HEK293 (cell line): ENCODE results near the gene PSG11.
"Not testable (repeated sequence)": the region's sequence is repeated elsewhere in the genome, so short reads cannot be mapped to it uniquely, and the experiment has no call there.

Experiments
- CTCF ChIA-PET: fragments of 350-600 bp; formaldehyde crosslinking; extraction: SDS; loops from one replicate; lab custom pipeline; 2021; ENCODE audit warnings: antibody characterized with exemption; lab: Yijun Ruan, JAX
- POLR2A ChIA-PET: fragments of 300-600 bp; formaldehyde crosslinking; extraction: SDS; loops from one replicate; lab custom pipeline; 2020; ENCODE audit warnings: antibody characterized with exemption, inconsistent platforms; lab: Yijun Ruan, JAX
- H3K27ac ChIP-seq: fragments of 200-500 bp; sonication (Bioruptor generic); 2 replicates; pipeline ENCODE4 v1.5.1; 2014; ENCODE audit warnings: low read depth, low read length, control low read depth, inconsistent platforms; ENCODE audit errors: extremely low read depth
- H3K36me3 ChIP-seq, 2 experiments: fragments of 200-500 bp in 1 of 2; sonication (Bioruptor generic) in 1 of 2; 1 replicate in 1 of 2; 2 replicates in 1 of 2; pipeline ENCODE4 v1.5.1; 2014 to 2017; ENCODE audit warnings: inconsistent platforms in 2 of 2, low read length in 2 of 2; ENCODE audit not compliant: control insufficient read depth in 2 of 2, insufficient read depth in 1 of 2
- H3K4me1 ChIP-seq: fragments of 200-500 bp; sonication (Bioruptor generic); 2 replicates; pipeline ENCODE4 v1.5.1; 2014; ENCODE audit warnings: mild to moderate bottlenecking, low read length, inconsistent platforms; ENCODE audit not compliant: control insufficient read depth, insufficient read depth
- H3K4me3 ChIP-seq: 2 replicates; pipeline ENCODE4 v1.5.1; 2011; ENCODE audit warnings: low read depth, mild to moderate bottlenecking, control low read depth, low read length, moderate library complexity
- H3K9me3 ChIP-seq: fragments of 200-500 bp; sonication (Bioruptor generic); 2 replicates; pipeline ENCODE4 v1.5.1; 2014; ENCODE audit warnings: low read depth, low read length, inconsistent platforms; ENCODE audit not compliant: control insufficient read depth, insufficient read depth

PSG11 gene

GRCh38 chr19:43026369-43026768, at the start of gene PSG11:
PSG11 (minus strand) TSS chr19:43026469; CDS start chr19:43026372, 97 bp downstream.
- H3K27ac ChIP-seq = 0 out of 2 replicates have a peak within 1 kb of the TSS, but pooled peaks have one; percentile 24
- H3K9me3 ChIP-seq, H3K36me3 ChIP-seq, H3K4me1 ChIP-seq, H3K4me3 ChIP-seq: not testable (repeated sequence)
- ChIA-PET POLR2A (interaction anchor here (0.7 kb wide), 1 partner anchor 210 kb away, joined by 3 read pairs; no protein-coding TSS in a partner anchor), CTCF (interaction anchor here (0.6 to 2.6 kb wide), 5 partner anchors 10 to 325 kb away, joined by 3 to 15 read pairs (median 5); no protein-coding TSS in a partner anchor)

DNA sequence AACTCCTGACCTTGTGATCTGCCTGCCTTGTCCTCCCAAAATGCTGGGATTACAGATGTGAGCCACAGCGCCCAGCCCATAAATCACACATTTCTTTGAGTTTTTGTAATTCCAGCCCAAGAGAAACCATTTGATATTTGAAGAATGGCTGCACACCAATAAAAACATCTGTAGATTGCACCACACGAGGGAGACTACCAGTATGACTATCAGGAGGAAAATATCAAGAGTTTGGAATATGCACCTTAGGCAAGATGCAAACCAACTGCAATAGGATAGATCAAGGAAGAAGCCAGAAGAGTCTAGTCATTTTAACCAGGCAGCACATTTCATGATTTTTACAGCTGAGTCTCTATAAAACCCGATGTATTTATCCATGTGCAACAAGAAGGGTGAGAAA, 36.1 kb upstream of the PSG11 start:
- H3K36me3 ChIP-seq, H3K4me1 ChIP-seq, CTCF ChIA-PET, H3K27ac ChIP-seq, H3K4me3 ChIP-seq, H3K9me3 ChIP-seq: not testable (repeated sequence)
- POLR2A ChIA-PET = interaction anchor here (0.7 kb wide), 1 partner anchor 378 kb away, joined by 3 read pairs; no protein-coding TSS in a partner anchor

- POLR2A ChIA-PET, H3K4me1 ChIP-seq, H3K27ac ChIP-seq, H3K4me3 ChIP-seq, H3K9me3 ChIP-seq, H3K36me3 ChIP-seq: not testable (repeated sequence)
- CTCF ChIA-PET = interaction anchor here (0.7 kb wide), 1 partner anchor 127 kb away, joined by 3 read pairs; no protein-coding TSS in a partner anchor
Observed at GRCh38 chr19:43061326-43061725, 35.1 kb upstream of the PSG11 start.

DNA sequence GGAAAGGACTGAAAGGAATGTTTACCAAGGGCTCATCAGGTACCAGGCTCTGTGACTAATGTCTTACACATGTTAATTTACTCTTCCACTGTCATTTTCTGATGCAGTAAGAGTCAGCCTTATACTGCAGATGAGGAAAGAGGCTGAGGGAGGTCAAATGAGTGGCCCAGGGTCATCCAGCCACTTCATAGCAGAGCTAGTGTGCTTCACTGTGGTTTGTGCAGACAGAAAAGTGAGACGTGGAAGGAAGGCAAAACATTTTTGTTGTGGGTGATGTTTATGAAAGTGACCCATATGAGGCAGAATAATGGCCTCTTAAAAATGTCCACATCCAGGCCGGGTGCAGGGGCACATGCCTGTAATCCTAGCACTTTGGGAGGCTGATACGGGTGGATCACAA, 34.0 kb upstream of the PSG11 start:
- H3K4me1 ChIP-seq, CTCF ChIA-PET, H3K27ac ChIP-seq, H3K4me3 ChIP-seq, POLR2A ChIA-PET, H3K9me3 ChIP-seq, H3K36me3 ChIP-seq: not testable (repeated sequence)

- CTCF ChIA-PET = interaction anchor here (0.9 kb wide), 1 partner anchor 14 kb away, joined by 4 read pairs; no protein-coding TSS in a partner anchor
- POLR2A ChIA-PET, H3K4me1 ChIP-seq: not testable (repeated sequence)
Observed at GRCh38 chr19:43059482-43059881, 33.2 kb upstream of the PSG11 start.

GRCh38 chr19:43058440-43058839, 32.2 kb upstream of the PSG11 start:
- H3K36me3 ChIP-seq, H3K9me3 ChIP-seq, H3K4me1 ChIP-seq, POLR2A ChIA-PET, H3K27ac ChIP-seq, H3K4me3 ChIP-seq, CTCF ChIA-PET: not testable (repeated sequence)

More at GRCh38 chr19:43059482-43059881, 33.2 kb upstream of the PSG11 start:
- H3K27ac ChIP-seq, H3K36me3 ChIP-seq, H3K9me3 ChIP-seq, H3K4me3 ChIP-seq: not testable (repeated sequence)

- H3K4me1 ChIP-seq, POLR2A ChIA-PET: not testable (repeated sequence)
Observed at GRCh38 chr19:43047966-43048365, 21.7 kb upstream of the PSG11 start.

GRCh38 chr19:43046578-43046977, 20.3 kb upstream of the PSG11 start:
- H3K27ac ChIP-seq, POLR2A ChIA-PET, H3K4me3 ChIP-seq, H3K4me1 ChIP-seq, H3K36me3 ChIP-seq, H3K9me3 ChIP-seq: not testable (repeated sequence)
- CTCF ChIA-PET = interaction anchor here (1.4 kb wide), 1 partner anchor 286 kb away, joined by 8 read pairs; no protein-coding TSS in a partner anchor

More at GRCh38 chr19:43047966-43048365, 21.7 kb upstream of the PSG11 start:
- not testable (repeated sequence) for H3K27ac ChIP-seq, H3K4me3 ChIP-seq, H3K9me3 ChIP-seq, H3K36me3 ChIP-seq
- CTCF ChIA-PET = interaction anchor here (0.6 kb wide), 2 partner anchors 10 to 37 kb away, joined by 3 read pairs; no protein-coding TSS in a partner anchor

DNA sequence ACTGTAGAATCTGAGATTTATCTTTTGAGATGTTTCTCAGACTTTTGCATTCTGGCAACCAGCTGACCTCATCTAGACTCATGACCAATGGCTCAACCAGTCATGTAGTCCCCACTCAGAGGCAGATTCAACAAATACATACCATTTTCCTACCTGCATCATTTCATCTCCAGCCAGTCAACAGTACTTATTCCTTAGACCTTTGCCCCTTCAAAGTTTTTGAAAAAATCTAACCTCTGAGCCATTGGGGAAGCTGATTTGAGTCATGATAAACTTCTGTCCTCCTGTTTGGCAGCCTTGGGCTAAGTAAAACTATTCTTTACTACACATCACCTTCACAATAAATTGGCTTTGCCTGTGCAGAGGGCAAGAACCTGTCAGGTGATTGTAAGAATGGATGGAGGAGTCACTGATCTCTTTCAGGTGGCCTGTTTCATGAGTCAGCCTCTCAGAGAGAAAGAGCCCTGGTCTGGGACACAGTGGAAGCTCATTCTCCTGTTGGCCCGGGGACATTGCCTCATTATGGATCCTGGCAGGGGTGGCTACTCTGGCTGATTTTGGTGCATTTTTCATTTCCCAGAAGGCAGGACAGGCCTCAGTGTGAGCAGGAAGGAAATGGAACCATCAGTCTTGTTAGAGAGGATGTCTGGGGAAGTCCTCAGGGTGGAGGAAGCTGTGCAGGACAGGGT, 17.4 kb upstream of the PSG11 start:
- H3K4me3 ChIP-seq, H3K4me1 ChIP-seq, POLR2A ChIA-PET, H3K36me3 ChIP-seq, H3K9me3 ChIP-seq, H3K27ac ChIP-seq: not testable (repeated sequence)
- CTCF ChIA-PET = interaction anchor here (1.2 kb wide), 1 partner anchor 12 kb away, joined by 6 read pairs; no protein-coding TSS in a partner anchor
